H1 (cell line): ENCODE results near the gene CNPY4. TPM values are rescaled to one million over a fixed set of nuclear protein-coding genes. Genes with fewer than 3 reads are reported as not detected.

ENCODE experiments used
- RNF2 ChIP-seq: fragments of 200-900, 300-1000 bp; sonication (generic); IDR thresholded peaks from 2 replicates; pipeline ENCODE4 v1.7.1; 2016; ENCODE audit warnings: borderline replicate concordance, low read depth, mild to moderate bottlenecking, antibody characterized with exemption, low read length; ENCODE audit not compliant: poor library complexity, severe bottlenecking; ENCODE audit errors: missing control alignments
- TCF12 ChIP-seq: IDR thresholded peaks from 2 replicates; pipeline ENCODE4 v1.6.1; 2011; ENCODE audit warnings: low read depth, mild to moderate bottlenecking, low read length
- polyA plus RNA-seq, 7 experiments: library from polyadenylated mRNA; depleted of rRNA in 3 of 7; stranded (reverse) in 5 of 7; unstranded in 2 of 7; fragments of >200 nt in 5 of 7; fragments of 200-250 nt in 2 of 7; gene quantifications; 1 replicate in 5 of 7; 2 replicates in 1 of 7; 4 replicates in 1 of 7; pipeline versions ENCODE4 v1.2.1 to v1.2.3, GENCODE V29; 2011 to 2013; ENCODE audit warnings: missing spikeins in 2 of 7, mixed read lengths in 2 of 7
- total RNA-seq: library from RNA; stranded (reverse); fragmentation: NEBNext Ultra II Directional; extraction: Animal tissue kit (Norgen Biotek cat#: 25700); gene quantifications from 2 replicates; pipeline ENCODE4 v1.2.1, GENCODE V29; 2021

The CNPY4 gene
- total and polyA plus RNA-seq, 2 of the 8 experiments (the other 6 are each of a cell fraction or from before 2014, with no cell fraction given): 10.2 to 15.3 TPM

- no peak for TF ChIP-seq RNF2
- TF ChIP-seq TCF12: no peak
Measured at GRCh38 chr7:100099452-100099851, 20.0 kb upstream of the CNPY4 start (continued).
